Measurements from ENCODE around the gene MRNIP. TPM values are rescaled to one million over a fixed set of nuclear protein-coding genes. Genes with fewer than 3 reads are reported as not detected.

The MRNIP gene
- total and polyA plus RNA-seq, 2 of the 4 experiments (the other 2 are of a cell fraction): 6.6 to 24.7 TPM

GRCh38 chr5:179862891-179863290 lies 4.3 kb upstream of the MRNIP start:
- Histone ChIP-seq H3K4me2 (ENCODE audit: low read depth, low read length) (no peak overlapping the region), H3K79me1 (ENCODE audit: low read depth in 1 of 2, low read length in 2 of 2) (peaks cover 12 to 21% of the 10 kb centered on the region in 2 experiments), H3K56ac (ENCODE audit: extremely low read depth, insufficient read depth, low read length) (no peak overlapping the region), H3K36me3 (ENCODE audit: control insufficient read depth, insufficient read depth, low read length) (peaks cover 48% of the 10 kb centered on the region), H3K4me1 (ENCODE audit: control insufficient read depth, insufficient read depth, low read length) (no peaks in the 10 kb centered on the region), H4K20me1 (ENCODE audit: insufficient read depth, low read length) (no peaks in the 10 kb centered on the region), H4K5ac (ENCODE audit: low read depth, low read length) (no peak overlapping the region), H2BK20ac (ENCODE audit: low read depth, low read length) (no peak overlapping the region), H2AK9ac (replicated peaks; ENCODE audit: low read depth, low read length, poor library complexity) (no peak overlapping the region), H3K9me3 (ENCODE audit: control insufficient read depth, insufficient read depth, low read length) (peaks cover 5% of the 10 kb centered on the region; the same call in 1 of the 2 replicates), H3K23ac (ENCODE audit: low read depth, low read length) (no peak overlapping the region), H2AK5ac (ENCODE audit: low read depth, low read length) (no peak overlapping the region), H3K14ac (replicated peaks; ENCODE audit: low read depth, low read length) (no peak overlapping the region), H3K27ac (ENCODE audit: insufficient read depth, low read length) (no peak overlapping the region), H2BK120ac (ENCODE audit: low read depth, low read length) (no peak overlapping the region), H3K27me3 (ENCODE audit: control insufficient read depth, insufficient read depth, low read length) (no peaks in the 10 kb centered on the region), H3K9me1 (ENCODE audit: insufficient read depth, low read length) (peaks cover 9% of the 10 kb centered on the region; the same call in 1 of the 2 replicates), H4K8ac (ENCODE audit: low read depth in 2 of 2, low read length in 2 of 2) (no peak overlapping the region), H2BK5ac (ENCODE audit: low read depth, low read length, poor library complexity, severe bottlenecking) (no peak overlapping the region), H4K91ac (ENCODE audit: insufficient read depth, low read depth, low read length) (no peak overlapping the region), H3K9ac (ENCODE audit: low read depth, low read length) (no peak overlapping the region), H3K18ac (ENCODE audit: low read depth, low read length) (no peak overlapping the region), H2BK15ac (ENCODE audit: low read depth, low read length) (no peak overlapping the region), H3K4ac (ENCODE audit: low read depth, low read length) (no peak overlapping the region), H3K4me3 (ENCODE audit: insufficient read depth, low read depth, low read length) (no peak overlapping the region), H2AFZ (replicated peaks; ENCODE audit: low read length, poor library complexity) (no peak overlapping the region)
- WGBS, 2 experiments (ENCODE audit: extremely low coverage in 2 of 2, insufficient read length in 1 of 2): 100% methylated on average over 1 of the region's 9 CpGs; no CpG with 5 or more reads in 1 of the 2 experiments
- ChIA-PET POLR2A (ENCODE audit: unreplicated experiment) (no interaction called here), CTCF (no interaction called here)
- in situ Hi-C loops (cut with MboI; ENCODE audit: low sequenced_read_pairs): no loop called here
- dilution Hi-C loops (cut with HindIII; ENCODE audit: low sequenced_read_pairs, unreplicated experiment): no loop called here
- DNase-seq: no peak
- intact Hi-C loops (cut with micrococcal nuclease): no loop called here
- TF ChIP-seq CEBPB (IDR thresholded peaks at IDR 0.05; ENCODE audit: low read depth, low read length) (no peak), MAZ (IDR thresholded peaks at IDR 0.05; ENCODE audit: borderline replicate concordance, low read depth, low read length) (no peak), MXI1 (IDR thresholded peaks at IDR 0.05; ENCODE audit: borderline replicate concordance, low read depth, low read length) (no peak), NFE2L2 (IDR thresholded peaks at IDR 0.05; ENCODE audit: low read depth, low read length) (no peak), MAFK (IDR thresholded peaks at IDR 0.05; ENCODE audit: low read depth, low read length) (no peak), FOS (IDR thresholded peaks at IDR 0.05; ENCODE audit: low read depth, low read length) (no peak), POLR2A (IDR thresholded peaks at IDR 0.05; ENCODE audit: low read depth, low read length) (no peak), CHD1 (IDR thresholded peaks at IDR 0.05; ENCODE audit: low read depth, low read length) (no peak), RFX5 (IDR thresholded peaks at IDR 0.05; ENCODE audit: low read depth, low read length) (no peak), RCOR1 (IDR thresholded peaks at IDR 0.05; ENCODE audit: insufficient replicate concordance, low read length) (no peak), BHLHE40 (IDR thresholded peaks at IDR 0.05; ENCODE audit: low read depth, low read length) (no peak), SMC3 (IDR thresholded peaks at IDR 0.05; ENCODE audit: low read depth, low read length) (no peak), RAD21 (IDR thresholded peaks at IDR 0.05; ENCODE audit: low read length) (no peak)
- TF ChIP-seq, protein P1, sequence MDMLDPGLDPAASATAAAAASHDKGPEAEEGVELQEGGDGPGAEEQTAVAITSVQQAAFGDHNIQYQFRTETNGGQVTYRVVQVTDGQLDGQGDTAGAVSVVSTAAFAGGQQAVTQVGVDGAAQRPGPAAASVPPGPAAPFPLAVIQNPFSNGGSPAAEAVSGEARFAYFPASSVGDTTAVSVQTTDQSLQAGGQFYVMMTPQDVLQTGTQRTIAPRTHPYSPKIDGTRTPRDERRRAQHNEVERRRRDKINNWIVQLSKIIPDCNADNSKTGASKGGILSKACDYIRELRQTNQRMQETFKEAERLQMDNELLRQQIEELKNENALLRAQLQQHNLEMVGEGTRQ (IDR thresholded peaks at IDR 0.05; ENCODE audit: low read depth, low read length): no peak
- TF ChIP-seq, protein P2, sequence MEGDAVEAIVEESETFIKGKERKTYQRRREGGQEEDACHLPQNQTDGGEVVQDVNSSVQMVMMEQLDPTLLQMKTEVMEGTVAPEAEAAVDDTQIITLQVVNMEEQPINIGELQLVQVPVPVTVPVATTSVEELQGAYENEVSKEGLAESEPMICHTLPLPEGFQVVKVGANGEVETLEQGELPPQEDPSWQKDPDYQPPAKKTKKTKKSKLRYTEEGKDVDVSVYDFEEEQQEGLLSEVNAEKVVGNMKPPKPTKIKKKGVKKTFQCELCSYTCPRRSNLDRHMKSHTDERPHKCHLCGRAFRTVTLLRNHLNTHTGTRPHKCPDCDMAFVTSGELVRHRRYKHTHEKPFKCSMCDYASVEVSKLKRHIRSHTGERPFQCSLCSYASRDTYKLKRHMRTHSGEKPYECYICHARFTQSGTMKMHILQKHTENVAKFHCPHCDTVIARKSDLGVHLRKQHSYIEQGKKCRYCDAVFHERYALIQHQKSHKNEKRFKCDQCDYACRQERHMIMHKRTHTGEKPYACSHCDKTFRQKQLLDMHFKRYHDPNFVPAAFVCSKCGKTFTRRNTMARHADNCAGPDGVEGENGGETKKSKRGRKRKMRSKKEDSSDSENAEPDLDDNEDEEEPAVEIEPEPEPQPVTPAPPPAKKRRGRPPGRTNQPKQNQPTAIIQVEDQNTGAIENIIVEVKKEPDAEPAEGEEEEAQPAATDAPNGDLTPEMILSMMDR (conservative IDR thresholded peaks at IDR 0.05; ENCODE audit: low read depth, low read length): no peak
- TF ChIP-seq, protein P3, sequence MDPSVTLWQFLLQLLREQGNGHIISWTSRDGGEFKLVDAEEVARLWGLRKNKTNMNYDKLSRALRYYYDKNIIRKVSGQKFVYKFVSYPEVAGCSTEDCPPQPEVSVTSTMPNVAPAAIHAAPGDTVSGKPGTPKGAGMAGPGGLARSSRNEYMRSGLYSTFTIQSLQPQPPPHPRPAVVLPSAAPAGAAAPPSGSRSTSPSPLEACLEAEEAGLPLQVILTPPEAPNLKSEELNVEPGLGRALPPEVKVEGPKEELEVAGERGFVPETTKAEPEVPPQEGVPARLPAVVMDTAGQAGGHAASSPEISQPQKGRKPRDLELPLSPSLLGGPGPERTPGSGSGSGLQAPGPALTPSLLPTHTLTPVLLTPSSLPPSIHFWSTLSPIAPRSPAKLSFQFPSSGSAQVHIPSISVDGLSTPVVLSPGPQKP (IDR thresholded peaks at IDR 0.05; ENCODE audit: borderline replicate concordance, low read depth, low read length): no peak
- no peak for ATAC-seq (ENCODE audit: low read depth)
- no TSS peak for BruUV-seq (replicated peaks)

All from IMR-90 (cell line).